WI38 (cell line): ENCODE results near the gene ABHD10.

Experiments used
- H3K4me3 ChIP-seq: 2 replicates; pipeline ENCODE4 v1.5.1; 2011; ENCODE audit warnings: low read depth, mild to moderate bottlenecking, control low read depth, low read length
- TF ChIP-seq, protein P1 (sequence below): IDR thresholded peaks from 2 replicates; pipeline ENCODE4 v1.5.1; 2012; ENCODE audit warnings: low read depth, mild to moderate bottlenecking, control low read depth, low read length

Gene ABHD10

DNA sequence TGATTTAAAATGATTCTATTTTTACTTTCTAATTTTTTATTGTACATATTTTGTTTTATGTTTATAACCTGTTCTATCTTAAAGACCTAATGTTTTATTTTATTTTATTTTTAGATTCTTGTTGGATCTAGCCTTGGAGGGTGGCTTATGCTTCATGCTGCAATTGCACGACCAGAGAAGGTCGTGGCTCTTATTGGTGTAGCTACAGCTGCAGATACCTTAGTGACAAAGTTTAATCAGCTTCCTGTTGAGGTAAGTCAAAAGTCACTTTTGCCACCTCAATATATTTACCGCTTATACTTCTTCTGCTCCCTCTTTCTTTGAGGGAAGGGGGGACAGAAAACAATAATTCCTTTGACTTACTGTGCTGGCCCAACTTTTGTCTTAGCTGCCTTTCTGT lies 8.0 kb downstream of the ABHD10 start:
- TF ChIP-seq, protein P1, sequence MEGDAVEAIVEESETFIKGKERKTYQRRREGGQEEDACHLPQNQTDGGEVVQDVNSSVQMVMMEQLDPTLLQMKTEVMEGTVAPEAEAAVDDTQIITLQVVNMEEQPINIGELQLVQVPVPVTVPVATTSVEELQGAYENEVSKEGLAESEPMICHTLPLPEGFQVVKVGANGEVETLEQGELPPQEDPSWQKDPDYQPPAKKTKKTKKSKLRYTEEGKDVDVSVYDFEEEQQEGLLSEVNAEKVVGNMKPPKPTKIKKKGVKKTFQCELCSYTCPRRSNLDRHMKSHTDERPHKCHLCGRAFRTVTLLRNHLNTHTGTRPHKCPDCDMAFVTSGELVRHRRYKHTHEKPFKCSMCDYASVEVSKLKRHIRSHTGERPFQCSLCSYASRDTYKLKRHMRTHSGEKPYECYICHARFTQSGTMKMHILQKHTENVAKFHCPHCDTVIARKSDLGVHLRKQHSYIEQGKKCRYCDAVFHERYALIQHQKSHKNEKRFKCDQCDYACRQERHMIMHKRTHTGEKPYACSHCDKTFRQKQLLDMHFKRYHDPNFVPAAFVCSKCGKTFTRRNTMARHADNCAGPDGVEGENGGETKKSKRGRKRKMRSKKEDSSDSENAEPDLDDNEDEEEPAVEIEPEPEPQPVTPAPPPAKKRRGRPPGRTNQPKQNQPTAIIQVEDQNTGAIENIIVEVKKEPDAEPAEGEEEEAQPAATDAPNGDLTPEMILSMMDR: no peak
- no peak overlapping the region for H3K4me3 ChIP-seq

DNA sequence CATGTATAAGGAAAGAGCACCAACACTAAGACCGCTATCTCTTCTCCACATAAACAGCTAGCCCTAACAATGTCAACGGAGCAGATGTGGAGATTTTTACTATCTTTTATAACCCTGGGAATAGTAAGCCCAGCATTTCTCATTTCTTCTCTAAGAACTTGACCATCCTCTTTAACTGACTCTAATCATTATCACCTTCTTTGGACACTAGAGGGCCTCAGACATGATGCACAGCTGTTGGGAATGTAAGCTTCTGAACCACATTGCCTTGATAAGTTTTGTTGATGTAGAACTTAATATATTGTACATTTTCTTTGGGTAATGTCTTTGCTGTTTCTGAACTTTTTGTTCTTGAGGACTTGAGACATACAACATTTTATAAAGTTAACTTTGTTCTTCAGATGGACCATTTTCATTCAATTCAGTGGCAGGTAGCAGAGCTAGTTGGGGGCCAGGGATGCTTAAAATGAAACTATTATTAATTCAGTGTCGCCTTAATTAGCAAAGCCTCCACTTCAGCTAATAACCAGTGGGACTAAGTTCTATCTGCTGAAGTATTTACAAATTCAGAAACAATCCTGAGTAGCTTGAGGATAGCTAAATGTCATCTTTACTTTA lies 10.3 kb downstream of the ABHD10 start:
- TF ChIP-seq, protein P1: peak; percentile 50
- no peak overlapping the region for H3K4me3 ChIP-seq

DNA sequence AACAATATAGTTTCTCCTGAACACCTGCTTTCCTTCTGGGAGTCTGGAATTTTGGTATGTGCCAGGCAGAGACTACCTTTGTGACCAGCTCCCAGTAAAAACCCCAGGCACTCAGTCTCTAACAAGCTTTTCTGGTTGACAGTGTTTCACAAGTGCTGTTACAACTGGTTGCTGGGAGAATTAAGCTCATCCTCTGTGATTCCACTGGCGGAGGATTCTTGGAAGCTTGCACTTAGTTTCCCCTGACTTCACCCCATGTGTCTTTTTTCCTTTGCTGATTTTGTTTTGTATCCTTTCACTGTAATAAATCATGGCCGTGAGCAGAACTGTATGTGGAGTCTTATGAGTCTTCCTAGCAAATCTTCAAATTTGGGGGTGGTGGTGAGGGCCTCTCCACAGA lies 14.2 kb downstream of the ABHD10 start:
- H3K4me3 ChIP-seq: no peak overlapping the region
- TF ChIP-seq, protein P1: no peak

DNA sequence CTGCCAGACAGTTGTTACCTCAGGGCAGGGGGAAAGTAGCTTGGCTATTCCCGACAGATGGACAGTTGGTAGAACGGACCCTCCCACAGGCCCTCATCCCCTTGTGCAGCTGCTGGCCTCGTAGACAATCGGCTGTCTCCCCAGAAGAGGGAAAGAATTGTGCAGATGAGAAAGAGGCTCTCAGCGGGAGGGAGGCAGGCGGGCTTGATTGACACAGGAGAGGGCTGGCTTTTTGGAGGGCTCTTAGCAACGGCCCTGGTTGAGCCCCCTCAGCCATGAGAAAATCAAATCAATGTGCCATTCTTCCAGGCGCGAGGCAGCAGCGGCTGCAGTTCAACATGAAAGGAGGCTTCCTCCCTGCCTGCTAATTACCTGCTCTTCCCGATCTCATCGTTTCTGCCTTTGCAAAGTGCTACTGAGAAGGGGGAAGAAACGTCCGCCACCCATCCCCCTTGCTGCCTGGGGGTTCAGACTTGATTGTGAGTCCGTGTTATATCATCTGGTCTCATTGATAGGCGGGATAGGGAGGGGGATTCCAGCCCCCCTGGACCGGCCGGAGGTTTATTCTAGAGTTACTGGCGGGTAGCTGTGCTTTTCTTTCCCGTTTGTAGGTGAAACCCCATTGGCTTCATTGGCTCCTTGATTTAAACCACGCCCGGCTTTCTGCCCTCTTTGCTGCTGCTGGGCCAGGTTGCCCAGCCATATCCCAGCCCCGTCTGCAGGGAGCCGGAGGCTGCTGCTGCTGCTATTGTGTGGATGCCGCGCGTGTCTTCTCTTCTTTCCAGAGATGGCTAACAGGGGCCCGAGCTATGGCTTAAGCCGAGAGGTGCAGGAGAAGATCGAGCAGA lies 20.0 kb downstream of the ABHD10 start, which contains the start of gene TAGLN3:
Gene TAGLN3 (plus strand): TSS at position 287 of the 848 bp plus-strand sequence. CDS start 501 bp downstream, at position 788.
- peak within 1 kb of the TSS; percentile 50 for H3K4me3 ChIP-seq
- TF ChIP-seq, protein P1: no peak

DNA sequence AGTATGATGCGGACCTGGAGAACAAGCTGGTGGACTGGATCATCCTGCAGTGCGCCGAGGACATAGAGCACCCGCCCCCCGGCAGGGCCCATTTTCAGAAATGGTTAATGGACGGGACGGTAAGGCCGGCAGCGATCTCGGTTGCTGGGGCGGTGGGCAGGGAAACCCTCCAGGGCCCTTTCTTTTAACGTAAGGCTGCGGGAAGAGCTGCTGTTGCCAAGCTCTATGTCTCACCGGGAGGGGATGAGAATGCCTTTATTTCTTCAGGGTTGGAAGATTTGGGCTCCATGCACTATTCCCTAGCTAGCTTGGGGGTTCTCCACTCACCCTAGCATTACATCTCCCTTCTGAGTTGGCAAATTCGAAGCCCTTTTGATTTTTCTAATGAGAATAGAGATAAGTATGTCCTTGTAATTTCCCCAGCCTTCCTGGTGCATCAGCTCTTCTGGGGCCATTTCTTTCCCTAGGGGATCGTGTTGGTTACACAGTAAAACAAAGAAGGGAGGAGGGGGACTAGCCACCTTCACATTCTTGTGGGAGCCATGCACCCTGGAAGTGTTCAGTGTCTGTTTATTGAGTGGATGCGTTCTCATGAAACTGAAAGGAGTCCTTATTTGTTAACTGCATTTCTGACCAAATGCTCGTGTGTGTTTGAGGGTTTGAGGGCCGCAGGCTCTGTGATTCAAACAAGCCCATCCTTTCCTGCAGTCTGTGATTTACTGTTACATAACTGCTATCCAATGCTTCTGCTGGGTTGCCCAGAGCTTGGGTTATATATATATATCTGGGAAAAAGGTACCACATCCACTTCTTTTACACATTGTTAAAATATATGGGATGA lies 20.9 kb downstream of the ABHD10 start:
- H3K4me3 ChIP-seq: peak overlapping the region; percentile 50
- TF ChIP-seq, protein P1: no peak

DNA sequence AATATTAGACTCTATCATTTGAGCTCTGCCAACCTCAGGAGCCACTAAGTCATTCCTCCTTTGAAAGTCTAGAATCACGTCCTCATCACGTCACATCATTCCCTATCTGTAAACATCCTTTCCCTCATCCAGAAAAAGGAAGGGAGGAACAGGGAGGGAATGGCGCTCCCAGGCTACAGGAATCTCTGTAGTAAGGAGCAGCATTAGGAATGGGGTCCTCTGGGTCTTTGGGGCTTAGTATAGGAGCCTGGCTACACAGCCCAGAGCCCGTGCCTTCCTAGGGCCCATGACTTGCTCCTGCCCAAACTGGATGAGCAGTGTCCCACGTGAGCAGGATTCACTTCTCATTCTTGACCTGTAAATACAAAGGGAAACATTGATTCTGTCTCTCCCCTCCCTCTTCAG lies 21.5 kb downstream of the ABHD10 start:
- TF ChIP-seq, protein P1: no peak
- H3K4me3 ChIP-seq: no peak overlapping the region
